MM.1S (cell line): ENCODE data around the gene CCR9.

Source experiments
- DNase-seq: peaks from one replicate; pipeline ENCODE4 v3.0.0-alpha.2; 2015
- H2AFZ ChIP-seq: fragments of 300-600 bp; sonication (generic); 2 replicates; pipeline ENCODE4 v1.6.0; 2016; ENCODE audit warnings: antibody characterized with exemption, low read length
- H3F3A ChIP-seq: fragments of 300-600 bp; sonication (generic); 2 replicates; pipeline ENCODE4 v1.6.1; 2016; ENCODE audit warnings: mild to moderate bottlenecking, antibody characterized with exemption, low read length, moderate library complexity, mixed read lengths; ENCODE audit not compliant: insufficient read depth
- H3K27ac ChIP-seq: fragments of 300-600 bp; sonication (generic); 2 replicates; pipeline ENCODE4 v1.5.1; 2016; ENCODE audit warnings: mild to moderate bottlenecking, low read length
- H3K27me3 ChIP-seq: fragments of 300-600 bp; sonication (generic); replicated peaks from 2 replicates; pipeline ENCODE4 v1.6.0; 2016; ENCODE audit warnings: low read length; ENCODE audit not compliant: insufficient read depth
- H3K36me3 ChIP-seq: fragments of 300-600 bp; sonication (generic); replicated peaks from 2 replicates; pipeline ENCODE4 v1.6.1; 2016; ENCODE audit warnings: mild to moderate bottlenecking, low read length, mixed read lengths; ENCODE audit not compliant: insufficient read depth
- H3K4me1 ChIP-seq: fragments of 300-600 bp; sonication (generic); 2 replicates; pipeline ENCODE4 v1.6.1; 2016; ENCODE audit warnings: low read length, mixed read lengths
- H3K4me2 ChIP-seq: fragments of 300-600 bp; sonication (generic); 2 replicates; pipeline ENCODE4 v1.6.0; 2016; ENCODE audit warnings: low read depth, low read length
- H3K4me3 ChIP-seq: fragments of 300-600 bp; sonication (generic); 2 replicates; pipeline ENCODE4 v1.5.1; 2016; ENCODE audit warnings: low read length, mixed read lengths
- H3K79me2 ChIP-seq: fragments of 300-600 bp; sonication (generic); 2 replicates; pipeline ENCODE4 v1.6.1; 2016; ENCODE audit warnings: mixed run types, low read length, mixed read lengths
- H3K9ac ChIP-seq: fragments of 300-600 bp; sonication (generic); 2 replicates; pipeline ENCODE4 v1.6.1; 2016; ENCODE audit warnings: low read length, mixed read lengths
- H3K9me2 ChIP-seq: fragments of 300-600 bp; sonication (generic); replicated peaks from 2 replicates; pipeline ENCODE4 v1.6.1; 2016; ENCODE audit warnings: mild to moderate bottlenecking, low read length, mixed read lengths; ENCODE audit not compliant: insufficient read depth
- H3K9me3 ChIP-seq: fragments of 300-600 bp; sonication (generic); replicated peaks from 2 replicates; pipeline ENCODE4 v1.6.1; 2016; ENCODE audit warnings: mild to moderate bottlenecking, low read length, mixed read lengths; ENCODE audit not compliant: insufficient read depth
- H4K20me1 ChIP-seq: fragments of 300-600 bp; sonication (generic); 2 replicates; pipeline ENCODE4 v1.6.1; 2016; ENCODE audit warnings: mild to moderate bottlenecking, low read length, moderate library complexity, mixed read lengths; ENCODE audit not compliant: insufficient read depth
- CTCF ChIP-seq: fragments of 300-600 bp; sonication (generic); IDR thresholded peaks from 2 replicates; pipeline ENCODE4 v1.5.1; 2016; ENCODE audit warnings: antibody characterized with exemption, low read length, mixed read lengths
- EZH2 ChIP-seq: fragments of 300-600 bp; sonication (generic); optimal IDR thresholded peaks from 2 replicates; pipeline ENCODE3; 2017; ENCODE audit warnings: low read depth, mild to moderate bottlenecking, antibody characterized with exemption, low read length, mixed read lengths
- EZH2phosphoT487 ChIP-seq: fragments of 300-600 bp; sonication (generic); IDR thresholded peaks from 2 replicates; pipeline ENCODE4 v1.6.1; 2018; ENCODE audit warnings: antibody characterized with exemption, low read length

Gene CCR9

GRCh38 chr3:45864760-45865519 lies 21.4 kb upstream of the CCR9 start:
- H3K9ac ChIP-seq, result no peak overlapping the region

GRCh38 chr3:45865563-45865962 lies 20.8 kb upstream of the CCR9 start:
- peaks cover 33% of the 10 kb centered on the region for H3K4me1 ChIP-seq
- no peak overlapping the region for H3K4me2 ChIP-seq
- no peak overlapping the region for H3K4me3 ChIP-seq
- H3F3A ChIP-seq, result peaks cover 22% of the 10 kb centered on the region
- TF ChIP-seq EZH2 (no peak), CTCF (no peak)
- no peak overlapping the region for H3K27ac ChIP-seq
- DNase-seq, result no peak
- H3K27me3 ChIP-seq, result no peaks in the 10 kb centered on the region
- H3K9me3 ChIP-seq, result no peaks in the 10 kb centered on the region
- H3K79me2 ChIP-seq, result no peaks in the 10 kb centered on the region
- H3K9me2 ChIP-seq, result no peaks in the 10 kb centered on the region
- no peaks in the 10 kb centered on the region for H3K36me3 ChIP-seq
- no peak overlapping the region for H2AFZ ChIP-seq
- no peaks in the 10 kb centered on the region for H4K20me1 ChIP-seq
- no peak overlapping the region for H3K9ac ChIP-seq

More at GRCh38 chr3:45864760-45865519, 21.4 kb upstream of the CCR9 start:
- Histone ChIP-seq H3K4me3 (no peak overlapping the region), H3K36me3 (no peaks in the 10 kb centered on the region), H3K27me3 (no peaks in the 10 kb centered on the region), H3K4me2 (no peak overlapping the region), H2AFZ (no peak overlapping the region), H3K79me2 (no peaks in the 10 kb centered on the region), H3F3A (peaks cover 16% of the 10 kb centered on the region), H3K4me1 (peaks cover 33% of the 10 kb centered on the region), H3K27ac (no peak overlapping the region), H3K9me2 (no peaks in the 10 kb centered on the region), H4K20me1 (no peaks in the 10 kb centered on the region), H3K9me3 (no peaks in the 10 kb centered on the region)
- DNase-seq, result no peak
- TF ChIP-seq CTCF (no peak), EZH2phosphoT487 (no peak), EZH2 (no peak)

- no peak for TF ChIP-seq EZH2
- no peak for TF ChIP-seq EZH2phosphoT487
- no peak for TF ChIP-seq CTCF
- no peaks in the 10 kb centered on the region for H3K27me3 ChIP-seq
- H3K9ac ChIP-seq, result no peak overlapping the region
- H3K36me3 ChIP-seq, result no peaks in the 10 kb centered on the region
- no peaks in the 10 kb centered on the region for H4K20me1 ChIP-seq
- peak overlapping the region; percentile 6; the same call in 1 of the 2 replicates for H3K4me2 ChIP-seq
- peaks cover 37% of the 10 kb centered on the region for H3K4me1 ChIP-seq
- DNase-seq, result peak; percentile 38
- no peak overlapping the region for H3K4me3 ChIP-seq
- H2AFZ ChIP-seq, result no peak overlapping the region
- no peaks in the 10 kb centered on the region for H3K79me2 ChIP-seq
- H3K9me3 ChIP-seq, result no peaks in the 10 kb centered on the region
- no peak overlapping the region for H3K27ac ChIP-seq
- peaks cover 22% of the 10 kb centered on the region for H3F3A ChIP-seq
- H3K9me2 ChIP-seq, result no peaks in the 10 kb centered on the region
Observed at GRCh38 chr3:45868213-45868612, 18.1 kb upstream of the CCR9 start.
